ENCODE data around the gene HOXB9.

The HOXB9 gene

DNA sequence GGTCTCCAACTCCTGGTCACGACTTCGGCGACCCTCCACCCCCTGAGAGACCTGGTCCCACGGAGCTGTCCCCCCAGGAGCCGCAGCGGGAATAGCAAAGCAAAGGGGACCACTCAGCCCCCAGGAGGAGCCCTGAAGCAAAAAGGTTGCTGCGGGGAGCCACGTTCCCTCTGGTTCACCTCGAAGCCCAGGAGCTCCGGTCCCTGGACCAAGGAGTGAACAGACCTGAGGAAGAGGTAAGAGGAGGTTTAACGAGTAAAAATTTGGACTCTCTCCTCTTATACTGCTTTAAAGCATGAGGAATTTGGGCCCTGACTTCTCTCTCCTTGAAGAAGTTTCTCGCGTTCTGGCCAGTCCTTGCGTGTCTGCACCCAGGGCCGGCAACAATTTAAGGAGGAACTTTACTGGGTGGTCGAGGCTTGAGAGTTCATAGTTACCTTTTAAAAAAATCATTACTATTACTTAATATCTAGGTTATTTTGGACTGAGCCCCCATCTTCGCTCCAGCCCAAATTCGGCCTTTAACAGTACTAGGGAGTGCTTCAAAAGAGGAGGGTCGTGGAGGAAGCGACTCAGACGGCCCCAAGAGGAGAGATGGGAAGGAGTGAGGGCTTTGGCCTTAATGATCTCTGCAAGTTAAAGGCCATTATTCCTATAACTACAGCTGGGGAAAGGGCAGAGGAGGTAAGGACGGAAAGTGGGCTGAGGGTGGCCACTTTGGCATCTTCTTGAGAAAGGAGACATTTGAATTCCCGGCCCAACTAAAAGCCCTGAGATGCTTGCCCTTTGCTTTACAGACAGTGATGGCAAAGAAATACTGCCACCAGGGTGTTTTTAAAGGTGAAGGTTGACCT lies 16.9 kb upstream of the HOXB9 start:
- ATAC-seq (no peak), DNase-seq (no peak)
- Mint-ChIP-seq H3K4me3 (no peak overlapping the region), H3K27ac (no peak overlapping the region), H3K9me3 (no peaks in the 10 kb centered on the region), H3K4me1 (peaks cover 16% of the 10 kb centered on the region), H3K27me3 (peaks cover 84% of the 10 kb centered on the region), H3K36me3 (ENCODE audit: low read depth) (no peaks in the 10 kb centered on the region)

DNA sequence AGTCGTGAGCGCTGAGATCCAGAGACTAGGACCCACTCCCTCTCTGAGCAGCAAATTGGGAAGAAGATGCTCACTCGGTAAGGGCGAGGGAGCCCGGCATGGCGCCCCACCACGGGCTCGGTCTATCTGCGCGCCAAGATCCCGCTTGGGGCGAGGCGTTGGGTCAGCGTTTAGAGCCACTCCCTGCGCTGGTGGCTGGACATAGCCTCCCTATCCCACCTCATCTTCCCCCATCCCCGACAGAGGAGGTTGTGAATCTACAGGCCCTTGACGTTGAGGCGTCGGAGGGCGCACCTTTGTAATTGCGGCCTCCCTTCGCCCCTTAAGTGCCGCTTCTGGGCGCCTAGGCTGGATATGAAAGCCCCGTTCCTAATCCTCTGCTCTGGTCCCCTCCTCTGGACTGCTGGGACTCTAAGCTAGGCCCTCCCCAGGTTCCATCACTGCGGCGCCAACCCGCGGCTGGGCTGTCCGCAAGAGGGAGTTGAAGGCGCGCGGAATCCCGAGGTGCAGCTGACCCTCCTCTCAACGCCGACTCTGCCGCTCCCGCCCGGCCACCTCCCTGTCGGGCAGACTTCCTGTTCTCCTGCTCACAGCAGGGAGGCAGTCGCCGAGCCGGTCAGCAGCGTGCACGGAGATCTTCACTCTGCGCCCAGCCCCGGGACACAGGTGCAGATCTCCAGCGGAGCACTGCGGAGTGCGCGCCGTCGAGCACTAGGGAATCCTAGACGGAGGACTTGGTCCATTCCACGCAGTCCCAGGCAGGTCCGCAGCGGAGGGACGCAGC lies 16.1 kb upstream of the HOXB9 start:
- no peak overlapping the region for H3K27ac Mint-ChIP-seq
- ATAC-seq = no peak
- no peaks in the 10 kb centered on the region for H3K36me3 Mint-ChIP-seq (ENCODE audit: low read depth)
- no peak for DNase-seq
- H3K4me1 Mint-ChIP-seq = peaks cover 14% of the 10 kb centered on the region
- H3K27me3 Mint-ChIP-seq = peaks cover 84% of the 10 kb centered on the region
- no peaks in the 10 kb centered on the region for H3K9me3 Mint-ChIP-seq
- no peak overlapping the region for H3K4me3 Mint-ChIP-seq

DNA sequence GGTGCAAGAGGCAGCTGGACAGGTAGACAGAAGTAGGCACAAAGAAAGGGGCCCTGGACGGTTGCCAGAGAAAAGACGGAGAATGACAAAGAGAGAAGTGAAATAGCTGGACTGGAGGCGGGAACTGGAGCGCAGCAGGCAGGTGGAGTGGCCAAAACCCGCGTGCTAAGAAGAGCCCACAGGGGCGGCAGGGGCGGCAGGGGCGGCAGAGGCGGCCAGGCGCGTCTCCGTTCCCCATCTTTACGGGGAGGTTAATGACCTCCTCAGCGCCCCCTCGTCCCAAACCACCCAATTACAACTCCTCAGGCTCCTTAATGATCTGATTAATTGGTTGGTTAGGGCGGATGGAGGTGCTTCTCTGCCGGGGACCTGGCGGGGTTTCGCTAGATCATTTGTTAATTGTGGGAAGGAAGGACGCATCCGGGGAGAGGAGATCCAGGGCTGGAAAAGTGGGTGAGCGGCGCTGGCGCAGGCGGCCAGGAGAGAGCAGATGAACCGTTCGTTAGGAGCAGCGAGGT lies 15.4 kb upstream of the HOXB9 start:
- Mint-ChIP-seq H3K9me3 (no peaks in the 10 kb centered on the region), H3K4me1 (peaks cover 13% of the 10 kb centered on the region), H3K27ac (no peak overlapping the region), H3K36me3 (ENCODE audit: low read depth) (no peaks in the 10 kb centered on the region), H3K27me3 (peaks cover 86% of the 10 kb centered on the region), H3K4me3 (no peak overlapping the region)
- no peak for DNase-seq
- ATAC-seq = no peak

DNA sequence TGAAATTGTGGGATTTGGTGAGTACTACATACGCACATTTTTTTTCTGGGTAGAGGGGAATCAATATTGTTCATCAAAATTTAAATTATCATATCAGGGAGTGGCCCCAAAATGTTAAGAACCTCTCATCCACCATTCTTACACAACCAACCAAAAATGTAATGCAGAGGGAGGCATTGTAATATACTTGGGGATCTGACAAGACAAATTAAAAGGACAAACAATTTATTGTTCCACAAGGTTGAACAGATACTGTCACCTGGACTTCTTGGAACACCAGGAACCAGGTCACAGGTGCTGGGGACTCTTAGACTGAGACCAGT lies 14.7 kb upstream of the HOXB9 start:
- Mint-ChIP-seq H3K27ac (no peak overlapping the region), H3K27me3 (peaks cover 90% of the 10 kb centered on the region), H3K9me3 (no peaks in the 10 kb centered on the region), H3K36me3 (ENCODE audit: low read depth) (no peaks in the 10 kb centered on the region), H3K4me1 (peaks cover 17% of the 10 kb centered on the region), H3K4me3 (no peak overlapping the region)
- ATAC-seq = no peak
- no peak for DNase-seq

DNA sequence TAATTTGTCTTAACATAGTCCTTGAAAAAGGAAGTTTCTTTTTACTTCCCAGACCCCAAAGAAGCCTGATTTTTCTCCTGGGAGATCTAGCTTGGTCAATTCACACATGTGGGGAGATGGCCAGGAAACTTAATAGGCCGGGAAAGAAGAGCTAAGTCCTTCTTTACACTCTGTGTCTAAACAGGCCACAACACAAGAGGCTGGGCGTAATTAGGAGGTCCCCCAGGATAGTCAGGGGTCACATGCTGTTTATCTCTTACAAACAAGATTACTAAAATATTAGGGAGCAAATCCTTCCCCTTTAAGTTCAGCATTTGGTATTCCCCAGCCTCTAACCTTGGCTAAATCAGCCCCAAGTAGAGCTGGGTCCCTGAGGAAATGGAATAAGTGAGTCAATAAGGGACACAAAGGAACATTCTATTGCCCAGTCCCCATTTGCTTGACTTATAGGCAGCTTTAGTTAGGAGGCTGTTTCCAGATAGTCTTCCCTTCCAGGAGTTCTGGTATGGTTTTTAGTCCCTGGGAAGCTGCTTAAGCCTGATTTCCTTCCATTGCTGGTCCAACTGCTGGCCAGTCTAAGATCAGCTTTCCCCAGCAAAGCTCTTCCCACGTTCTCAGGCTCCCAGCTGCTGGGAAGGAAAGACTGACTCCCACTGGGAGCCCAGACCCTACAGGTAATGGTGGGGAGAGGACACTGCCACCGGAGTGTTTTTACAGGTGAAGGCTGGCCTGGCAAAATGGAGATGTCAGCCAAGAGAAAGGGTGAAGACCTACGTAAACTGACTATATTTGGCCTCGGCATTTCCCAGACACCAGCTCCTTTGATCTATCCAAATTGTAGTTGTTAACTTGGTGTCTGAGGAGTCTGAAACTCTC lies 14.1 kb upstream of the HOXB9 start:
- Mint-ChIP-seq H3K27ac (no peak overlapping the region), H3K9me3 (no peaks in the 10 kb centered on the region), H3K4me3 (no peak overlapping the region), H3K27me3 (peaks cover 90% of the 10 kb centered on the region), H3K36me3 (ENCODE audit: low read depth) (no peaks in the 10 kb centered on the region), H3K4me1 (peaks cover 15% of the 10 kb centered on the region)
- ATAC-seq (no peak), DNase-seq (no peak)

DNA sequence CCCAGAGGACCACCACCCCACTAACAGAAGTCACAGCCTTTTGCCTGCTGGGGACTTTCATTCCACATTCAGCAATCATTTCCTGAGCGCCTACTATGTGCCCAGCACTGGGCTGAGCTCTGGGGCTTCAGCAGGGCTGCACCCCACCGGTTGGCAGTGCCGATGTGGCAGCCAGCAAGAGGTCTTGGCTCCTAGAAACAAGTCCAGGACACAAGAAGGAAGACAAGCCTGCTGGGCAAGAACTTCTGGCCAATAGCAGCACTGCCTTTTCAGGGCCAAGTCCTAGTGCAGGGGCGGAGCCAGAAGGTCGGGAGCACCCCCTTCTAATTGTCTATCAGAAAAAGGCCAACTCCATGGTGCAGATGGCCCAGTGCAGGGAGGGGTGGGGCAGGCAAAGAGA lies 13.0 kb upstream of the HOXB9 start:
- H3K36me3 Mint-ChIP-seq (ENCODE audit: low read depth) = no peaks in the 10 kb centered on the region
- ATAC-seq = no peak
- no peak for DNase-seq
- H3K9me3 Mint-ChIP-seq = no peaks in the 10 kb centered on the region
- no peak overlapping the region for H3K4me3 Mint-ChIP-seq
- H3K27ac Mint-ChIP-seq = no peak overlapping the region
- peaks cover 15% of the 10 kb centered on the region for H3K4me1 Mint-ChIP-seq
- H3K27me3 Mint-ChIP-seq = peaks cover 90% of the 10 kb centered on the region

DNA sequence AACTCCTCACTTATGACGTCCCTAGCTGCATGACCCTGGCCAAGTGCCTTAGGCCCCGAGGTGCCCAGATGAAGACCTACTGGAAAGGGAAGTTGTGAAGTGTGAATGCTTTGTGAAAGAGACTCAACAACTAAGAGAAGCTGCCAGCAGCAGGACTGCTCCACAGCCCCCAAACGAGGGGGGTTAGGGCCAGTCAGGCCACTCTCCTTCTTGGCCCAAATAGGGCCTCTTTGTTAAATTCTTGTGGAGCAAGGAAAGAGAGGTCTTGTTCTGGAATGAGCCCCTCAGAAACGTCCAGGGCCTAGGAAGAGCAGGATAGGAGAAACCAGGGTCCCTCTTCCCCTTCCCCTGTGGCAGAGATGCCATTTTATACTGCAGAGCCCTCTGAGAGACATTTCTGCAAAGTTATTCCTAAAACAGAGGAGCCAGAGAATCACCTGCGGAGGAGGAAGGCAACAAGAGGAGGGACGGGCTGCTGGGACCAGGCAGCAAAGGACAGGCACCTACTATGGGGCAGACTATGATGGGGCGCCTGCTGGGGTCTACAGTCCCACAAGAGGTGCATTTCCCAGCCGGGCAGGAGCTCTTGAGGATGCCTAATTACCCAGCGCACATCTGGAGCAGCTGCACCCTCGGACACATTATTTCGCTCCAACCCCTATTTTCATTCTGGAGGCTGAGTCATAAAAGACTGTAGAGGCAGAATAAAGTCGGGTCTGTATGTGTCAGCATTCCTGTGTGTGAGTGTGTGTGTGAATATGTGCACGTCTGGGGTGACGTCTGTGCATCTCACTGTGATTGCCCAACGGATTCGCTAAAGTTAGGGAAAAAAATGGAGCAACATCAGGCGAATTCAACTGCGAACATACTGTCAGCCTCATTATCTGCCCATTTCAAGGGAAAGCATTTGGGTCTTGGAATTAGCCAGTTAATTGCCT lies 11.4 kb upstream of the HOXB9 start:
- DNase-seq (no peak), ATAC-seq (no peak)
- Mint-ChIP-seq H3K36me3 (ENCODE audit: low read depth) (no peaks in the 10 kb centered on the region), H3K27ac (no peak overlapping the region), H3K27me3 (peaks cover 88% of the 10 kb centered on the region), H3K4me3 (no peak overlapping the region), H3K4me1 (peaks cover 19% of the 10 kb centered on the region), H3K9me3 (no peaks in the 10 kb centered on the region)

DNA sequence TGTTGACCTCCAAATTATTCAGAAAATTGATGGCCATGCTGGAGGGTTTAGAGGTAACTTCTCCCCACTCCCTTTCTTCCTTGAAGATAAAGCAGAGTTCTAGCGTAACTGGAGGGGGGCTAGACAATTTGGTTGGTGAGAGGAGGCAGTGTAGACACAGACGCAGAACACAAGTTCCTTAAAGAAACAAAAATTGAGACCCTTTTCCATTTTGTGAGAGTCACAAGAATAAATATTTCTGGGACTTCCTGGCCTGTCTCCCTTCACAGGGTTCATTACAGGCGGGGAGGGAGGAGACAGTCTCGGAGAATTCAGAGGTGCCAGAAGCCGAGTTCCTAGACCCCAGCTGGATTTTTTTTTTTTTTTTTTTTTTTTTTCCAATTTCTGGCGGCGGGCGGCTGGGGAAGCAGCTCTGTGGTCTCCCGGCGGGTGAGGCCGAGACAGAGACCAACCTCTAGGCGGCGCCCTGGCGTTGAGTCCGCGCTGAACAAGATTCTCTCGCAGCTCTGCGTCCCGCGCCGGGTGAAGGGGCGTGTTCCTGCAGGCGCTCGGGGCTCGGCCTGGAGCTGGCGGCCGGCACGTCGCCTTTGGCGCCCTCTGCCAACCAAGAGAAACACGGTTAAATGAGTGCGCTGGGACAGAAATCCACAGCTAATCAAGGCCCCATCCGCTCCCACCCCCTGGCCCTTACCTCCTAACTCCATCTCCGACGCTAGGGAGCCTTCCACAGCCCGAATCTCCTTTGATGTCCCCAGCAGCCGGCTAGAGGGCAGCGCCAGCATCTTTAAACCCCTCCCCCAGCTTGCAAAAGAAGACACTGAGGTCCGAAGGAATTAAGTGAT lies 10.2 kb upstream of the HOXB9 start:
- H3K36me3 Mint-ChIP-seq (ENCODE audit: low read depth) = no peaks in the 10 kb centered on the region
- no peak overlapping the region for H3K27ac Mint-ChIP-seq
- peaks cover 13% of the 10 kb centered on the region for H3K4me1 Mint-ChIP-seq
- H3K27me3 Mint-ChIP-seq = peaks cover 81% of the 10 kb centered on the region
- ATAC-seq = peak; percentile 84
- no peaks in the 10 kb centered on the region for H3K9me3 Mint-ChIP-seq
- DNase-seq = peak; percentile 87
- no peak overlapping the region for H3K4me3 Mint-ChIP-seq

DNA sequence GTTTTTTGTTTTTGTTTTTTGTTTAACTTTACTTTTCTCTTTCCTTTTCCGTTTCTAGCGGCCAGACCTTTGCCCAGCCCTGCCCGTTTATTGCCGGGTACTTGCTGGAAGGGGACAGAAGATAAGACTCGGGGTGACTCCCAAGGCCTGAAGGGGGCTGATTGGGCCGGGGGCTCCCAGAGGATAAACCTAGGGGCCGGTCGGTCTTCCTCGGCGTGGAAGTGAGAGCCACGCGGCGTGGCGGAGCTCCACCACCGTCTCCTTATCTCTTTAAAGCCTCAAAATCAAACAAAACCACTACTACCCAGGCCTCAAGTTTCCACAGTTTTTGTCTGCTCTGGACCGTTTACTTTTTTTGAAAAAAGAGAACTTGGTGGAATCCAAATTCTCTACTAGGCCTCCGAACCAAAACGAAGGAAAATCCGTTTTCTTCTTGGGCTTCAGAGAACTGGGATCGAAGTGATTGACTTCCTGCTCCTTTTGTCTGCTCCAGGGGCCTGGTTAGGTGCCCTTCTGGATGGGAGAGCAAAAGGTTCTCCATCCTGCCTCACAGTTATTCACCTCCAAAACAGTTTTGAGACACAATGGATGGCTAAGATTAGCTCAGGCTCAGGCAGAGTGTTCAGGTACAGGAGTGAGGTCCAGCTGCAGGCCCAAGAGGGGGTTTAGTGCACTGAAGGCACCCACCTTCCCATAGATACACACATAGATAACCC lies 8.5 kb upstream of the HOXB9 start:
- Mint-ChIP-seq H3K27ac (no peak overlapping the region), H3K4me1 (peaks cover 12% of the 10 kb centered on the region), H3K9me3 (no peaks in the 10 kb centered on the region), H3K4me3 (peak overlapping the region; percentile 51), H3K27me3 (peaks cover 74% of the 10 kb centered on the region), H3K36me3 (ENCODE audit: low read depth) (no peaks in the 10 kb centered on the region)
- no peak for ATAC-seq
- no peak for DNase-seq

DNA sequence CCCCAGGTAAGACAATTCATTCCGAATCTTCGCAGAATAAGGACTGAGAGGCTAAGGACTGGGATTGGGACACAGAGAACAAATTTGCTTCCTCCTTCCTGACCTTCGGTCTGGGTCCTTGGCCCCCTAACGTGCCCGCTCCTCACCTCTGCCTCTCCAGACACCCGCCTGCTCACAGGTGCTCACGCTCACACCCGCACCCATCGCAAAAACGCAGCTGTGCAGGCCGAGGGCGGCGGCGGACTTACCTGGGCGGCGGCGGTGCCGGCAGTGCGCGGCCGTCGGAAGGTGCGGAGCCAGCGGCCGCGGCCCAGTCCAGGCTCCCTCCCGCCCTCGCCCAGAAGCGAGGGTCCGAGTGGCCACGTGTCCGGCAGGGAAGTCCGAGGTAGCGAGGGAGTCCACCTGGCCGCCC lies 7.1 kb upstream of the HOXB9 start:
- no peak overlapping the region for H3K4me3 Mint-ChIP-seq
- no peak for DNase-seq

DNA sequence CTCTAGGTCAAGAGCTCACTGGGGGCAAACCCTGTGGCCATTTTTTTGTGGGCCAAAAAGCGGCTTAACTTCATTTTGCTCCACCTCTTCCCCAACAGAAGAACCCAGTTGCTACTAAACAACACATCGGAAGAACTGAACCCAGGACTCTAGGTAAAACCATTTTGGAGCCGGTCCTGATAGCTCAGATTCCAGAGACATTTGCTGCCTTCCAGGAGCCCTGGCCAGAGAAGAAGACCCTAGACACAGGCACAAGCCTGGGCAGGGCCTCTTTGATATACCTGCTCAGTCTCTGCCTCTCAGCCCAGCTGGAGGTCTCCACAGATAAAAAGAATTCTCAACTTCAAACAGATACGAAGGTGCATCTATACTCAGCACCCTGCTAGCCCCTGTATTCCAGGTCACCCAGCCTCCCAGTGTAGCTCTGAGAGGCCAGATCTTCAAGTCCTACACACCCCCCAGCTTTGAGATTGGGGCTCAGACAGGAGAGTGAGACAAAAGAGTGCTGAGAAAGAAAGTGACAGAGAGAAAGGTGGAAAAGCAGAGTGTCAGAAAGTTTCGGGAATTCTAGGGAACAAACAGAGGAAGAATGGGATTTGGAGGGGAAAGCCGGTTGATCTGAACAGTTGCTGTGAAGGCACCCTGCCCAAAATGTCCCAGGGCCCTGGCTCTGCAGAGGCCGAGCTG lies 6.6 kb upstream of the HOXB9 start:
- peaks cover 12% of the 10 kb centered on the region for H3K4me1 Mint-ChIP-seq
- no peak for ATAC-seq
- peaks cover 80% of the 10 kb centered on the region for H3K27me3 Mint-ChIP-seq
- DNase-seq = no peak
- H3K4me3 Mint-ChIP-seq = peak overlapping the region; percentile 35
- H3K36me3 Mint-ChIP-seq (ENCODE audit: low read depth) = no peaks in the 10 kb centered on the region
- H3K27ac Mint-ChIP-seq = no peak overlapping the region
- H3K9me3 Mint-ChIP-seq = no peaks in the 10 kb centered on the region

More for the DNA sequence above, 7.1 kb upstream of the HOXB9 start:
- no peak overlapping the region for H3K27ac Mint-ChIP-seq
- no peaks in the 10 kb centered on the region for H3K36me3 Mint-ChIP-seq (ENCODE audit: low read depth)
- H3K4me1 Mint-ChIP-seq = peaks cover 12% of the 10 kb centered on the region
- no peak for ATAC-seq
- H3K9me3 Mint-ChIP-seq = no peaks in the 10 kb centered on the region
- H3K27me3 Mint-ChIP-seq = peaks cover 79% of the 10 kb centered on the region

Data from activated naive CD8-positive, alpha-beta T cell treated with anti-CD3 and anti-CD28 coated beads, Interleukin-2, amount 50 U/mL, for 24 hours (primary cell).